ENCODE measurements around the gene SIRPD.

Gene SIRPD

GRCh38 chr20:1489764-1490436 is 67.6 kb downstream of the SIRPD start:
- H3K4me3 ChIP-seq (ENCODE audit: low read length) = no peak overlapping the region
- DNase-seq (ENCODE audit: low read depth) = no peak
- no peak for TF ChIP-seq CTCF (conservative IDR thresholded peaks at IDR 0.05; ENCODE audit: low read depth, low read length)

GRCh38 chr20:1489325-1489724 is 68.2 kb downstream of the SIRPD start:
- H3K4me3 ChIP-seq (ENCODE audit: low read length) = no peak overlapping the region
- TF ChIP-seq CTCF (conservative IDR thresholded peaks at IDR 0.05; ENCODE audit: low read depth, low read length) = no peak
- DNase-seq (ENCODE audit: low read depth) = no peak

GRCh38 chr20:1486566-1486965 is 70.9 kb downstream of the SIRPD start:
- H3K4me3 ChIP-seq (ENCODE audit: low read length) = no peak overlapping the region
- no peak for TF ChIP-seq CTCF (conservative IDR thresholded peaks at IDR 0.05; ENCODE audit: low read depth, low read length)
- DNase-seq (ENCODE audit: low read depth) = no peak

GRCh38 chr20:1484438-1485116 is 72.9 kb downstream of the SIRPD start:
- no peak for TF ChIP-seq CTCF (conservative IDR thresholded peaks at IDR 0.05; ENCODE audit: low read depth, low read length)
- DNase-seq (ENCODE audit: low read depth) = no peak
- H3K4me3 ChIP-seq (ENCODE audit: low read length) = no peak overlapping the region
